HepG2 (cell line): Measurements from ENCODE around the gene ACVR1B. TPM values are rescaled to one million over a fixed set of nuclear protein-coding genes. Genes with fewer than 3 reads are reported as not detected.

Experiments used
- CBFB ChIP-seq: sonication (generic); formaldehyde crosslinking; IDR thresholded peaks from 2 replicates; pipeline ENCODE4 v1.4.0; 2020; ENCODE audit warnings: missing genetic modification reagents
- DDIT3 ChIP-seq: sonication (generic); formaldehyde crosslinking; IDR thresholded peaks from 2 replicates; pipeline ENCODE4 v1.4.0; 2020; ENCODE audit warnings: mild to moderate bottlenecking, missing genetic modification reagents
- EP300 ChIP-seq, 3 experiments: sonication (generic) in 1 of 3; formaldehyde crosslinking in 1 of 3; IDR thresholded peaks; 2 replicates each; pipeline versions ENCODE4 v1.5.1 to v1.6.1; 2011 to 2020; ENCODE audit warnings: low read depth in 2 of 3, low read length in 2 of 3, borderline replicate concordance in 1 of 3, improper control_type of control experiment in 1 of 3, mild to moderate bottlenecking in 1 of 3, missing genetic modification reagents in 1 of 3, moderate library complexity in 1 of 3
- HOXA7 ChIP-seq: sonication (generic); formaldehyde crosslinking; IDR thresholded peaks from 2 replicates; pipeline ENCODE4 v1.8.1; 2022; ENCODE audit warnings: mild to moderate bottlenecking, missing genetic modification reagents, moderate library complexity
- IRX3 ChIP-seq: sonication (generic); formaldehyde crosslinking; IDR thresholded peaks from 2 replicates; pipeline ENCODE4 v1.8.1; 2023; ENCODE audit warnings: mild to moderate bottlenecking, low read depth, missing genetic modification reagents, borderline replicate concordance
- JDP2 ChIP-seq: sonication (generic); formaldehyde crosslinking; IDR thresholded peaks from 2 replicates; pipeline ENCODE4 v1.8.1; 2022; ENCODE audit warnings: missing genetic modification reagents, borderline replicate concordance
- KDM4B ChIP-seq: sonication (generic); formaldehyde crosslinking; IDR thresholded peaks from 2 replicates; pipeline ENCODE4 v1.4.0; 2020; ENCODE audit warnings: missing genetic modification reagents
- MAFF ChIP-seq: IDR thresholded peaks from 2 replicates; pipeline ENCODE4 v1.6.1; 2011; ENCODE audit warnings: low read depth, low read length, improper control_type of control experiment
- MIER3 ChIP-seq: IDR thresholded peaks from 2 replicates; pipeline ENCODE4 v1.6.1; 2016; ENCODE audit warnings: missing compliant biosample characterization, borderline replicate concordance
- SRSF1 ChIP-seq: fragments of 200-400 bp; formaldehyde crosslinking; optimal IDR thresholded peaks from 2 replicates; pipeline ENCODE3; 2017; ENCODE audit warnings: mild to moderate bottlenecking, low read depth, low read length, moderate library complexity
- THRA ChIP-seq: sonication (generic); formaldehyde crosslinking; IDR thresholded peaks from 2 replicates; pipeline ENCODE4 v1.4.0; 2020; ENCODE audit warnings: missing genetic modification reagents, borderline replicate concordance
- ZFP1 ChIP-seq: IDR thresholded peaks from 2 replicates; pipeline ENCODE4 v1.6.1; 2016
- ZFP36L1 ChIP-seq: sonication (generic); formaldehyde crosslinking; IDR thresholded peaks from 2 replicates; pipeline ENCODE4 v1.8.0; 2022; ENCODE audit warnings: mild to moderate bottlenecking, missing genetic modification reagents, moderate library complexity
- ZFX ChIP-seq: sonication (generic); formaldehyde crosslinking; IDR thresholded peaks from 2 replicates; pipeline ENCODE4 v1.4.0; 2020; ENCODE audit warnings: mild to moderate bottlenecking, low read depth, missing genetic modification reagents, moderate library complexity
- ZNF296 ChIP-seq: sonication (generic); formaldehyde crosslinking; conservative IDR thresholded peaks from 2 replicates; pipeline ENCODE4 v1.5.0; 2020; ENCODE audit warnings: mild to moderate bottlenecking, missing genetic modification reagents
- polyA plus RNA-seq, 8 experiments: library from polyadenylated mRNA; depleted of rRNA in 3 of 8; stranded (reverse) in 7 of 8; unstranded in 1 of 8; fragments of >200 nt; fragmentation: Illumina TruSeq in 4 of 8; extraction: Trizol in 4 of 8; gene quantifications; 2 replicates each; pipeline versions ENCODE4 v1.2.1 to v1.2.3, GENCODE V29; 2011 to 2016; ENCODE audit warnings: low read depth in 4 of 8, missing spikeins in 1 of 8, mixed read lengths in 1 of 8; ENCODE audit not compliant: insufficient read depth in 1 of 8
- total RNA-seq, 5 experiments: library from RNA; depleted of rRNA; stranded (reverse); fragments of >200 nt; fragmentation: Illumina TruSeq; extraction: Trizol; gene quantifications; 2 replicates each; pipeline ENCODE4 v1.2.3, GENCODE V29; 2016; ENCODE audit warnings: low read depth in 1 of 5
- TF ChIP-seq, protein P1 (sequence below), 2 experiments: sonication (generic) in 1 of 2; formaldehyde crosslinking in 1 of 2; IDR thresholded peaks; 2 replicates each; pipeline versions ENCODE4 v1.4.0 to v1.6.1; 2016 to 2020; ENCODE audit warnings: borderline replicate concordance in 1 of 2, low read depth in 1 of 2, mild to moderate bottlenecking in 1 of 2, missing genetic modification reagents in 1 of 2
- TF ChIP-seq, protein P2 (sequence below): sonication (generic); formaldehyde crosslinking; conservative IDR thresholded peaks from 2 replicates; pipeline ENCODE4 v1.4.0; 2020; ENCODE audit warnings: mild to moderate bottlenecking, missing genetic modification reagents, moderate library complexity

ACVR1B gene
- total and polyA plus RNA-seq, 2 of the 13 experiments (the other 11 are each of a cell fraction or from before 2014, with no cell fraction given) = 8.9 to 12.1 TPM

- TF ChIP-seq, protein P1, sequence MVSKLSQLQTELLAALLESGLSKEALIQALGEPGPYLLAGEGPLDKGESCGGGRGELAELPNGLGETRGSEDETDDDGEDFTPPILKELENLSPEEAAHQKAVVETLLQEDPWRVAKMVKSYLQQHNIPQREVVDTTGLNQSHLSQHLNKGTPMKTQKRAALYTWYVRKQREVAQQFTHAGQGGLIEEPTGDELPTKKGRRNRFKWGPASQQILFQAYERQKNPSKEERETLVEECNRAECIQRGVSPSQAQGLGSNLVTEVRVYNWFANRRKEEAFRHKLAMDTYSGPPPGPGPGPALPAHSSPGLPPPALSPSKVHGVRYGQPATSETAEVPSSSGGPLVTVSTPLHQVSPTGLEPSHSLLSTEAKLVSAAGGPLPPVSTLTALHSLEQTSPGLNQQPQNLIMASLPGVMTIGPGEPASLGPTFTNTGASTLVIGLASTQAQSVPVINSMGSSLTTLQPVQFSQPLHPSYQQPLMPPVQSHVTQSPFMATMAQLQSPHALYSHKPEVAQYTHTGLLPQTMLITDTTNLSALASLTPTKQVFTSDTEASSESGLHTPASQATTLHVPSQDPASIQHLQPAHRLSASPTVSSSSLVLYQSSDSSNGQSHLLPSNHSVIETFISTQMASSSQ (IDR thresholded peaks at IDR 0.05; ENCODE audit: low read depth) = no peak
- TF ChIP-seq, protein P1 (CRISPR knock-in tag; IDR thresholded peaks at IDR 0.05; ENCODE audit: borderline replicate concordance) = no peak
- TF ChIP-seq KDM4B (no peak), SRSF1 (no peak), CBFB (CRISPR knock-in tag) (no peak), ZFP36L1 (no peak), ZFP1 (CRISPR knock-in tag) (0 out of 2 replicates have a peak, but pooled peaks have one; percentile 49), EP300 (IDR thresholded peaks at IDR 0.05; ENCODE audit: low read depth in 2 of 2, low read length in 2 of 2) (peak in 1 of 2 experiments; percentile 24; a peak in 1 of 4 replicates), EP300 (CRISPR knock-in tag; IDR thresholded peaks at IDR 0.05; ENCODE audit: borderline replicate concordance) (no peak), MAFF (peak; percentile 56), ZNF296 (CRISPR knock-in tag) (0 out of 2 replicates have a peak, but pooled peaks have one; percentile 73), ZFX (peak; percentile 8; the same call in 1 of the 2 replicates), THRA (CRISPR knock-in tag) (peak; percentile 48; the same call in 1 of the 2 replicates), HOXA7 (CRISPR knock-in tag) (no peak), JDP2 (CRISPR knock-in tag) (no peak), DDIT3 (no peak), IRX3 (no peak), MIER3 (CRISPR knock-in tag) (no peak; the same call in 1 of the 2 replicates)
- TF ChIP-seq, protein P2, sequence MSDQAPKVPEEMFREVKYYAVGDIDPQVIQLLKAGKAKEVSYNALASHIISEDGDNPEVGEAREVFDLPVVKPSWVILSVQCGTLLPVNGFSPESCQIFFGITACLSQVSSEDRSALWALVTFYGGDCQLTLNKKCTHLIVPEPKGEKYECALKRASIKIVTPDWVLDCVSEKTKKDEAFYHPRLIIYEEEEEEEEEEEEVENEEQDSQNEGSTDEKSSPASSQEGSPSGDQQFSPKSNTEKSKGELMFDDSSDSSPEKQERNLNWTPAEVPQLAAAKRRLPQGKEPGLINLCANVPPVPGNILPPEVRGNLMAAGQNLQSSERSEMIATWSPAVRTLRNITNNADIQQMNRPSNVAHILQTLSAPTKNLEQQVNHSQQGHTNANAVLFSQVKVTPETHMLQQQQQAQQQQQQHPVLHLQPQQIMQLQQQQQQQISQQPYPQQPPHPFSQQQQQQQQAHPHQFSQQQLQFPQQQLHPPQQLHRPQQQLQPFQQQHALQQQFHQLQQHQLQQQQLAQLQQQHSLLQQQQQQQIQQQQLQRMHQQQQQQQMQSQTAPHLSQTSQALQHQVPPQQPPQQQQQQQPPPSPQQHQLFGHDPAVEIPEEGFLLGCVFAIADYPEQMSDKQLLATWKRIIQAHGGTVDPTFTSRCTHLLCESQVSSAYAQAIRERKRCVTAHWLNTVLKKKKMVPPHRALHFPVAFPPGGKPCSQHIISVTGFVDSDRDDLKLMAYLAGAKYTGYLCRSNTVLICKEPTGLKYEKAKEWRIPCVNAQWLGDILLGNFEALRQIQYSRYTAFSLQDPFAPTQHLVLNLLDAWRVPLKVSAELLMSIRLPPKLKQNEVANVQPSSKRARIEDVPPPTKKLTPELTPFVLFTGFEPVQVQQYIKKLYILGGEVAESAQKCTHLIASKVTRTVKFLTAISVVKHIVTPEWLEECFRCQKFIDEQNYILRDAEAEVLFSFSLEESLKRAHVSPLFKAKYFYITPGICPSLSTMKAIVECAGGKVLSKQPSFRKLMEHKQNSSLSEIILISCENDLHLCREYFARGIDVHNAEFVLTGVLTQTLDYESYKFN = 0 out of 2 replicates have a peak, but pooled peaks have one; percentile 9
Measured at GRCh38 chr12:52010692-52011601, 59.4 kb downstream of the ACVR1B start (continued).
